H9 (cell line): Measurements from ENCODE around the gene RSAD1. TPM values are rescaled to one million over a fixed set of nuclear protein-coding genes. Genes with fewer than 3 reads are reported as not detected.

ENCODE experiments used
- DNase-seq: peaks from one replicate; pipeline ENCODE4 v3.0.0-alpha.2; 2017
- H2AFZ ChIP-seq: one replicate; pipeline ENCODE4 v1.6.1; 2013; ENCODE audit warnings: mild to moderate bottlenecking, low read length, control low read depth, moderate library complexity
- H2AK5ac ChIP-seq: 2 replicates; pipeline ENCODE4 v1.6.1; 2013; ENCODE audit warnings: low read length, control low read depth, mixed read lengths; ENCODE audit not compliant: insufficient read length
- H2BK120ac ChIP-seq: one replicate; pipeline ENCODE4 v1.6.1; 2013; ENCODE audit warnings: low read depth, mild to moderate bottlenecking, low read length, control low read depth, inconsistent platforms; ENCODE audit not compliant: poor library complexity, severe bottlenecking
- H2BK12ac ChIP-seq: 2 replicates; pipeline ENCODE4 v1.6.1; 2013; ENCODE audit warnings: low read length, control low read depth, mixed read lengths, low read depth; ENCODE audit not compliant: insufficient read length
- H2BK15ac ChIP-seq: 2 replicates; pipeline ENCODE4 v1.6.1; 2013; ENCODE audit warnings: low read depth, low read length, control low read depth
- H2BK20ac ChIP-seq: one replicate; pipeline ENCODE4 v1.6.1; 2013; ENCODE audit warnings: low read depth, mild to moderate bottlenecking, low read length, control low read depth, inconsistent platforms; ENCODE audit not compliant: poor library complexity, severe bottlenecking
- H2BK5ac ChIP-seq: 2 replicates; pipeline ENCODE4 v1.6.1; 2013; ENCODE audit warnings: low read length, control low read depth, mixed read lengths; ENCODE audit not compliant: insufficient read length
- H3K14ac ChIP-seq: 2 replicates; pipeline ENCODE4 v1.6.1; 2013; ENCODE audit warnings: low read length, control low read depth; ENCODE audit not compliant: insufficient read depth
- H3K18ac ChIP-seq: 2 replicates; pipeline ENCODE4 v1.6.1; 2013; ENCODE audit warnings: low read depth, mild to moderate bottlenecking, mixed read lengths, low read length, control low read depth; ENCODE audit not compliant: insufficient read length
- H3K23ac ChIP-seq: 2 replicates; pipeline ENCODE4 v1.6.1; 2013; ENCODE audit warnings: low read length, control low read depth, mixed read lengths, low read depth; ENCODE audit not compliant: insufficient read length
- H3K23me2 ChIP-seq: 2 replicates; pipeline ENCODE4 v1.6.1; 2013; ENCODE audit warnings: low read depth, mild to moderate bottlenecking, mixed read lengths, low read length, control low read depth; ENCODE audit not compliant: insufficient read length, poor library complexity, severe bottlenecking
- H3K27ac ChIP-seq: 2 replicates; pipeline ENCODE4 v1.5.1; 2013; ENCODE audit warnings: low read length, control low read depth, mixed read lengths, low read depth; ENCODE audit not compliant: insufficient read length
- H3K27me3 ChIP-seq: 2 replicates; pipeline ENCODE4 v1.6.1; 2013; ENCODE audit warnings: low read length, control low read depth, inconsistent platforms; ENCODE audit not compliant: insufficient read depth
- H3K4ac ChIP-seq: 2 replicates; pipeline ENCODE4 v1.6.1; 2013; ENCODE audit warnings: low read depth, mild to moderate bottlenecking, control low read depth, inconsistent platforms, low read length, moderate library complexity
- H3K4me1 ChIP-seq: 2 replicates; pipeline ENCODE4 v1.6.1; 2013; ENCODE audit warnings: low read length, control low read depth, inconsistent platforms; ENCODE audit not compliant: insufficient read depth
- H3K4me2 ChIP-seq: 2 replicates; pipeline ENCODE4 v1.6.1; 2013; ENCODE audit warnings: low read length, control low read depth, mixed read lengths; ENCODE audit not compliant: insufficient read length, insufficient read depth
- H3K56ac ChIP-seq: 2 replicates; pipeline ENCODE4 v1.6.1; 2013; ENCODE audit warnings: low read depth, mild to moderate bottlenecking, mixed read lengths, low read length, control low read depth; ENCODE audit not compliant: insufficient read length
- H3K79me1 ChIP-seq: 2 replicates; pipeline ENCODE4 v1.6.1; 2013; ENCODE audit warnings: low read depth, mild to moderate bottlenecking, moderate library complexity, low read length, control low read depth, inconsistent platforms; ENCODE audit not compliant: insufficient read depth, poor library complexity, severe bottlenecking
- H3K79me2 ChIP-seq: 2 replicates; pipeline ENCODE4 v1.6.1; 2013; ENCODE audit warnings: low read length, control low read depth, inconsistent platforms; ENCODE audit not compliant: insufficient read depth
- H3K9ac ChIP-seq: 2 replicates; pipeline ENCODE4 v1.6.1; 2013; ENCODE audit warnings: low read length, control low read depth, mixed read lengths; ENCODE audit not compliant: insufficient read length; ENCODE audit errors: extremely low read depth
- H3K9me3 ChIP-seq: one replicate; pipeline ENCODE4 v1.6.1; 2013; ENCODE audit warnings: low read depth, low read length, inconsistent platforms; ENCODE audit not compliant: control insufficient read depth
- H3T11ph ChIP-seq: one replicate; pipeline ENCODE4 v1.6.1; 2013; ENCODE audit warnings: mild to moderate bottlenecking, low read length, control low read depth, inconsistent platforms
- H4K20me1 ChIP-seq: one replicate; pipeline ENCODE4 v1.6.1; 2013; ENCODE audit not compliant: control insufficient read depth, insufficient read length, insufficient read depth
- H4K5ac ChIP-seq: 2 replicates; pipeline ENCODE4 v1.6.1; 2013; ENCODE audit warnings: low read depth, mild to moderate bottlenecking, mixed read lengths, low read length, control low read depth; ENCODE audit not compliant: insufficient read length
- H4K8ac ChIP-seq: replicated peaks from 2 replicates; pipeline ENCODE4 v1.6.1; 2013; ENCODE audit warnings: low read length, control low read depth, mixed read lengths, low read depth; ENCODE audit not compliant: insufficient read length
- H4K91ac ChIP-seq: 2 replicates; pipeline ENCODE4 v1.6.1; 2013; ENCODE audit warnings: low read depth, mild to moderate bottlenecking, moderate library complexity, mixed read lengths, low read length, control low read depth; ENCODE audit not compliant: insufficient read length
- H3K27ac Mint-ChIP-seq, 3 experiments: 2 replicates in 2 of 3; 3 replicates in 1 of 3; pipeline ENCODE4 v1.8.0; 2020 to 2021; ENCODE audit warnings: mixed read lengths in 3 of 3, mild to moderate bottlenecking in 1 of 3, moderate library complexity in 1 of 3
- H3K27me3 Mint-ChIP-seq: 2 replicates; pipeline ENCODE4 v1.8.0; 2021; ENCODE audit warnings: low read depth, mild to moderate bottlenecking, moderate library complexity, mixed read lengths
- H3K36me3 Mint-ChIP-seq, 3 experiments: 2 replicates in 2 of 3; 3 replicates in 1 of 3; pipeline ENCODE4 v1.8.0; 2020 to 2021; ENCODE audit warnings: low read depth in 3 of 3, mixed read lengths in 3 of 3; ENCODE audit not compliant: insufficient read depth in 1 of 3
- H3K4me1 Mint-ChIP-seq, 2 experiments: 2 replicates each; pipeline ENCODE4 v1.8.0; 2020; ENCODE audit warnings: mixed read lengths in 2 of 2
- H3K4me3 Mint-ChIP-seq, 2 experiments: 2 replicates in 1 of 2; 3 replicates in 1 of 2; pipeline ENCODE4 v1.8.0; 2020 to 2021; ENCODE audit warnings: mild to moderate bottlenecking in 2 of 2, mixed read lengths in 2 of 2, moderate library complexity in 1 of 2
- H3K9me3 Mint-ChIP-seq, 2 experiments: 2 replicates in 1 of 2; 3 replicates in 1 of 2; pipeline ENCODE4 v1.8.0; 2020; ENCODE audit warnings: mild to moderate bottlenecking in 2 of 2, mixed read lengths in 2 of 2, moderate library complexity in 1 of 2
- CTCF ChIP-seq: fragments of 200-600 bp; sonication (generic); conservative IDR thresholded peaks from 3 replicates; pipeline ENCODE4 v1.8.0; 2021; ENCODE audit warnings: antibody characterized with exemption, mild to moderate bottlenecking
- WGBS: extraction: QIAGEN DNeasy Blood & Tissue Kit; methylation state at CpG from one replicate; pipeline ENCODE4 v1.1.7; 2013; ENCODE audit warnings: missing lambda C conversion rate, low lambda C conversion rate, mixed read lengths; ENCODE audit not compliant: insufficient read length; ENCODE audit errors: extremely low coverage; 5-methylcytosine and 5-hydroxymethylcytosine counted together
- total RNA-seq: library from RNA; stranded (reverse); gene quantifications from 2 replicates; pipeline ENCODE4 v1.2.1, GENCODE V29; 2021

RSAD1 gene
- total RNA-seq, 1 experiment from 2014 or later: 27.9 TPM

GRCh38 chr17:50437409-50437808 is 41.3 kb upstream of the RSAD1 start:
- Histone ChIP-seq H2BK120ac (no peak overlapping the region), H3K79me2 (no peaks in the 10 kb centered on the region), H2BK15ac (no peak overlapping the region), H3K4me1 (no peaks in the 10 kb centered on the region), H3K56ac (no peak overlapping the region), H4K91ac (no peak overlapping the region), H3K79me1 (no peaks in the 10 kb centered on the region), H2BK20ac (no peak overlapping the region), H4K5ac (no peak overlapping the region), H2BK5ac (no peak overlapping the region), H3K4ac (no peak overlapping the region), H2BK12ac (no peak overlapping the region), H3K27me3 (no peaks in the 10 kb centered on the region), H3T11ph (no peak overlapping the region), H3K9me3 (no peaks in the 10 kb centered on the region), H3K18ac (no peak overlapping the region), H4K8ac (no peak overlapping the region), H3K4me2 (no peak overlapping the region), H2AK5ac (no peak overlapping the region), H4K20me1 (no peaks in the 10 kb centered on the region), H3K23me2 (no peaks in the 10 kb centered on the region), H2AFZ (no peak overlapping the region), H3K14ac (no peak overlapping the region), H3K27ac (no peak overlapping the region), H3K23ac (no peak overlapping the region), H3K9ac (no peak overlapping the region)
- Mint-ChIP-seq H3K36me3 (no peaks in the 10 kb centered on the region), H3K4me3 (no peak overlapping the region), H3K4me1 (peaks cover 6% of the 10 kb centered on the region in 2 experiments; a peak in 3 of 4 replicates), H3K27me3 (no peaks in the 10 kb centered on the region), H3K27ac (no peak overlapping the region), H3K9me3 (no peaks in the 10 kb centered on the region)
- TF ChIP-seq CTCF: no peak
- WGBS: no CpG with 5 or more reads among the region's 4 CpGs
- no peak for DNase-seq
